ENCODE measurements around the gene PLK3. TPM values are rescaled to one million over a fixed set of nuclear protein-coding genes. Genes with fewer than 3 reads are reported as not detected.

Gene PLK3
- total RNA-seq, 1 donor from 2014 or later = 2.2 TPM

- Mint-ChIP-seq H3K9me3 (no peaks in the 10 kb centered on the region), H3K4me3 (no peak overlapping the region)
- TF ChIP-seq EZH2 (IDR thresholded peaks at IDR 0.05) = no peak
- no peak for TF ChIP-seq EZH2phosphoT487 (IDR thresholded peaks at IDR 0.05)
- no peak for TF ChIP-seq CTCF (IDR thresholded peaks at IDR 0.05)
Measured at GRCh38 chr1:44829506-44830384, 29.6 kb downstream of the PLK3 start.

GRCh38 chr1:44830900-44831304 is 30.7 kb downstream of the PLK3 start:
- H3K27ac Mint-ChIP-seq = no peak overlapping the region
- Histone ChIP-seq H3F3A (ENCODE audit: low read depth) (peaks cover 4% of the 10 kb centered on the region), H3K27ac (no peak overlapping the region), H2AFZ (replicated peaks) (peak overlapping the region; percentile 70), H3K36me3 (no peaks in the 10 kb centered on the region), H3K9ac (no peak overlapping the region), H3K27me3 (no peaks in the 10 kb centered on the region), H3K79me2 (ENCODE audit: low read depth) (no peaks in the 10 kb centered on the region), H3K4me3 (no peak overlapping the region), H3K4me2 (peak overlapping the region; percentile 4), H3K4me1 (peaks cover 9% of the 10 kb centered on the region), H3K9me3 (ENCODE audit: low read depth) (no peaks in the 10 kb centered on the region), H4K20me1 (ENCODE audit: low read depth) (no peaks in the 10 kb centered on the region)
- H3K4me1 Mint-ChIP-seq = peaks cover 6% of the 10 kb centered on the region
- no peak overlapping the region for H3K4me3 Mint-ChIP-seq
- no peaks in the 10 kb centered on the region for H3K36me3 Mint-ChIP-seq
- TF ChIP-seq EZH2 (IDR thresholded peaks at IDR 0.05) (no peak), CTCF (IDR thresholded peaks at IDR 0.05) (no peak), EZH2phosphoT487 (IDR thresholded peaks at IDR 0.05) (no peak)
- no peaks in the 10 kb centered on the region for H3K9me3 Mint-ChIP-seq
- no peak for DNase-seq (ENCODE audit: low spot score)
- H3K27me3 Mint-ChIP-seq (ENCODE audit: insufficient read depth, low read depth) = peaks cover 7% of the 10 kb centered on the region

More at GRCh38 chr1:44829506-44830384, 29.6 kb downstream of the PLK3 start:
- no peaks in the 10 kb centered on the region for H3K9me3 ChIP-seq (ENCODE audit: low read depth)
- Mint-ChIP-seq H3K36me3 (no peaks in the 10 kb centered on the region), H3K27ac (no peak overlapping the region), H3K4me1 (peaks cover 3% of the 10 kb centered on the region), H3K27me3 (ENCODE audit: insufficient read depth, low read depth) (peaks cover 7% of the 10 kb centered on the region)
- H4K20me1 ChIP-seq (ENCODE audit: low read depth) = no peaks in the 10 kb centered on the region
- H3K9ac ChIP-seq = no peak overlapping the region
- H3K36me3 ChIP-seq = no peaks in the 10 kb centered on the region
- H3K27ac ChIP-seq = no peak overlapping the region
- H3K4me3 ChIP-seq = no peak overlapping the region
- no peaks in the 10 kb centered on the region for H3K27me3 ChIP-seq
- H3F3A ChIP-seq (ENCODE audit: low read depth) = peaks cover 4% of the 10 kb centered on the region
- H3K4me2 ChIP-seq = no peak overlapping the region
- no peak for DNase-seq (ENCODE audit: low spot score)
- H3K4me1 ChIP-seq = peaks cover 9% of the 10 kb centered on the region
- no peaks in the 10 kb centered on the region for H3K79me2 ChIP-seq (ENCODE audit: low read depth)
- no peak overlapping the region for H2AFZ ChIP-seq (replicated peaks)

- DNase-seq (ENCODE audit: low spot score) = no peak
- no peaks in the 10 kb centered on the region for H3K36me3 Mint-ChIP-seq
- Histone ChIP-seq H3K36me3 (no peaks in the 10 kb centered on the region), H3K4me3 (no peak overlapping the region), H3K27me3 (no peaks in the 10 kb centered on the region), H4K20me1 (ENCODE audit: low read depth) (no peaks in the 10 kb centered on the region), H3F3A (ENCODE audit: low read depth) (peaks cover 4% of the 10 kb centered on the region), H2AFZ (replicated peaks) (peak overlapping the region; percentile 70), H3K79me2 (ENCODE audit: low read depth) (no peaks in the 10 kb centered on the region), H3K27ac (no peak overlapping the region), H3K4me1 (peaks cover 9% of the 10 kb centered on the region), H3K9ac (no peak overlapping the region), H3K4me2 (peak overlapping the region; percentile 4), H3K9me3 (ENCODE audit: low read depth) (no peaks in the 10 kb centered on the region)
- TF ChIP-seq EZH2 (IDR thresholded peaks at IDR 0.05) (no peak), EZH2phosphoT487 (IDR thresholded peaks at IDR 0.05) (no peak), CTCF (IDR thresholded peaks at IDR 0.05) (no peak)
- no peak overlapping the region for H3K27ac Mint-ChIP-seq
- peaks cover 8% of the 10 kb centered on the region for H3K27me3 Mint-ChIP-seq (ENCODE audit: insufficient read depth, low read depth)
- peaks cover 9% of the 10 kb centered on the region for H3K4me1 Mint-ChIP-seq
- H3K9me3 Mint-ChIP-seq = no peaks in the 10 kb centered on the region
- H3K4me3 Mint-ChIP-seq = no peak overlapping the region
Measured at GRCh38 chr1:44831516-44831915, 31.3 kb downstream of the PLK3 start.

Data from neural progenitor cell (in vitro differentiated cells).